IMR-90 (cell line): ENCODE results near the gene PEX7. TPM values are rescaled to one million over a fixed set of nuclear protein-coding genes. Genes with fewer than 3 reads are reported as not detected.
A peak's percentile ranks its signal among the peaks of the same experiment; 100 is the strongest.

Experiments
- ATAC-seq: fragments of 200-7000 bp; cut with Tn5 transposase; 2 replicates; pipeline ENCODE4 v1.9.1; 2020; ENCODE audit warnings: low read depth, mild to moderate bottlenecking, moderate library complexity
- BruUV-seq: library from RNA; stranded (reverse); fragments of 400-500 nt; replicated peaks from 2 replicates; lab custom pipeline; 2021; lab: Mats Ljungman, UMichigan
- CTCF ChIA-PET: fragments of 300-600 bp; formaldehyde crosslinking; extraction: SDS; loops from one replicate; lab custom pipeline; 2021; ENCODE audit warnings: antibody characterized with exemption; lab: Yijun Ruan, JAX
- POLR2A ChIA-PET: fragments of 300-600 bp; sonication (Branson Sonifier 250); formaldehyde crosslinking; loops from one replicate; lab custom pipeline; 2022; ENCODE audit warnings: antibody characterized with exemption; ENCODE audit not compliant: unreplicated experiment; lab: Charles Lee
- DNase-seq: peaks from one replicate; pipeline ENCODE4 v3.0.0; 2013
- H2AFZ ChIP-seq: replicated peaks from 2 replicates; pipeline ENCODE3; 2013; ENCODE audit warnings: low read length, mild to moderate bottlenecking; ENCODE audit not compliant: poor library complexity
- H2AK5ac ChIP-seq: 2 replicates; pipeline ENCODE4 v1.6.1; 2013; ENCODE audit warnings: low read depth, low read length, inconsistent platforms
- H2AK9ac ChIP-seq: replicated peaks from 2 replicates; pipeline ENCODE3; 2013; ENCODE audit warnings: mild to moderate bottlenecking, low read depth, low read length, moderate library complexity; ENCODE audit not compliant: poor library complexity
- H2BK120ac ChIP-seq: 2 replicates; pipeline ENCODE4 v1.6.1; 2013; ENCODE audit warnings: low read depth, low read length, inconsistent platforms
- H2BK15ac ChIP-seq: 3 replicates; pipeline ENCODE4 v1.6.1; 2013; ENCODE audit warnings: low read depth, low read length, inconsistent platforms
- H2BK20ac ChIP-seq: 2 replicates; pipeline ENCODE4 v1.6.1; 2013; ENCODE audit warnings: low read depth, mild to moderate bottlenecking, inconsistent platforms, low read length, moderate library complexity
- H2BK5ac ChIP-seq: 2 replicates; pipeline ENCODE4 v1.6.1; 2013; ENCODE audit warnings: mild to moderate bottlenecking, low read depth, low read length, inconsistent platforms; ENCODE audit not compliant: poor library complexity, severe bottlenecking
- H3K14ac ChIP-seq: replicated peaks from 2 replicates; pipeline ENCODE4 v1.6.1; 2013; ENCODE audit warnings: low read depth, low read length, inconsistent platforms
- H3K18ac ChIP-seq: 2 replicates; pipeline ENCODE4 v1.6.1; 2013; ENCODE audit warnings: low read depth, low read length, control low read depth
- H3K23ac ChIP-seq: 2 replicates; pipeline ENCODE4 v1.6.1; 2013; ENCODE audit warnings: low read depth, low read length, inconsistent platforms
- H3K27ac ChIP-seq: 2 replicates; pipeline ENCODE4 v1.5.1; 2013; ENCODE audit warnings: mild to moderate bottlenecking, control low read depth, low read length; ENCODE audit not compliant: insufficient read depth
- H3K27me3 ChIP-seq: 2 replicates; pipeline ENCODE4 v1.6.1; 2013; ENCODE audit warnings: low read length; ENCODE audit not compliant: control insufficient read depth, insufficient read depth
- H3K36me3 ChIP-seq: 2 replicates; pipeline ENCODE4 v1.6.1; 2013; ENCODE audit warnings: low read length, mixed read lengths; ENCODE audit not compliant: control insufficient read depth, insufficient read depth
- H3K4ac ChIP-seq: 2 replicates; pipeline ENCODE4 v1.6.1; 2013; ENCODE audit warnings: low read depth, low read length, inconsistent platforms
- H3K4me1 ChIP-seq: 2 replicates; pipeline ENCODE4 v1.6.1; 2013; ENCODE audit warnings: low read length, mixed read lengths; ENCODE audit not compliant: control insufficient read depth, insufficient read depth
- H3K4me2 ChIP-seq: 2 replicates; pipeline ENCODE4 v1.6.1; 2013; ENCODE audit warnings: low read depth, mild to moderate bottlenecking, control low read depth, low read length, moderate library complexity
- H3K4me3 ChIP-seq: 2 replicates; pipeline ENCODE4 v1.5.1; 2013; ENCODE audit warnings: low read depth, mild to moderate bottlenecking, control low read depth, low read length, moderate library complexity; ENCODE audit not compliant: insufficient read depth
- H3K56ac ChIP-seq: 2 replicates; pipeline ENCODE4 v1.6.1; 2013; ENCODE audit warnings: low read length, inconsistent platforms; ENCODE audit not compliant: insufficient read depth; ENCODE audit errors: extremely low read depth
- H3K79me1 ChIP-seq, 2 experiments: 2 replicates each; pipeline ENCODE4 v1.6.1; 2013; ENCODE audit warnings: low read length in 2 of 2, inconsistent platforms in 1 of 2, low read depth in 1 of 2
- H3K9ac ChIP-seq: 2 replicates; pipeline ENCODE4 v1.6.1; 2013; ENCODE audit warnings: low read depth, low read length, control low read depth
- H3K9me1 ChIP-seq: 2 replicates; pipeline ENCODE4 v1.6.1; 2013; ENCODE audit warnings: low read length, inconsistent platforms; ENCODE audit not compliant: insufficient read depth
- H3K9me3 ChIP-seq: 2 replicates; pipeline ENCODE4 v1.6.1; 2013; ENCODE audit warnings: low read length; ENCODE audit not compliant: control insufficient read depth, insufficient read depth
- H4K20me1 ChIP-seq: 2 replicates; pipeline ENCODE4 v1.6.1; 2013; ENCODE audit warnings: low read length, inconsistent platforms; ENCODE audit not compliant: insufficient read depth
- H4K5ac ChIP-seq: 2 replicates; pipeline ENCODE4 v1.6.1; 2013; ENCODE audit warnings: mild to moderate bottlenecking, low read depth, low read length, control low read depth
- H4K8ac ChIP-seq, 2 experiments: 2 replicates each; pipeline ENCODE4 v1.6.1; 2013; ENCODE audit warnings: low read depth in 2 of 2, low read length in 2 of 2, control low read depth in 1 of 2, inconsistent platforms in 1 of 2
- H4K91ac ChIP-seq: 2 replicates; pipeline ENCODE4 v1.6.1; 2013; ENCODE audit warnings: low read depth, low read length, inconsistent platforms; ENCODE audit not compliant: insufficient read depth
- CHD1 ChIP-seq: IDR thresholded peaks from 2 replicates; pipeline ENCODE4 v1.6.1; 2012; ENCODE audit warnings: low read depth, low read length, improper control_type of control experiment
- MAFK ChIP-seq: IDR thresholded peaks from 2 replicates; pipeline ENCODE4 v1.6.1; 2012; ENCODE audit warnings: low read depth, low read length, improper control_type of control experiment
- NFE2L2 ChIP-seq: fragments of 150-350 bp; IDR thresholded peaks from 2 replicates; pipeline ENCODE4 v1.6.1; 2016; ENCODE audit warnings: low read depth, mild to moderate bottlenecking, low read length
- RAD21 ChIP-seq: IDR thresholded peaks from 2 replicates; pipeline ENCODE4 v1.6.1; 2012; ENCODE audit warnings: low read length, improper control_type of control experiment
- RCOR1 ChIP-seq: IDR thresholded peaks from 2 replicates; pipeline ENCODE4 v1.6.1; 2012; ENCODE audit warnings: mild to moderate bottlenecking, low read length, improper control_type of control experiment; ENCODE audit not compliant: insufficient replicate concordance
- RFX5 ChIP-seq: IDR thresholded peaks from 2 replicates; pipeline ENCODE4 v1.8.0; 2012; ENCODE audit warnings: low read depth, mild to moderate bottlenecking, low read length, moderate library complexity
- SMC3 ChIP-seq: fragments of 150-350 bp; IDR thresholded peaks from 2 replicates; pipeline ENCODE4 v1.6.1; 2016; ENCODE audit warnings: low read depth, mild to moderate bottlenecking, antibody characterized with exemption, low read length, moderate library complexity
- WGBS, 2 experiments: methylation state at CpG; one replicate each; pipeline versions ENCODE4 v1.1.5 to v1.1.7; 2013; ENCODE audit warnings: missing lambda C conversion rate in 2 of 2; ENCODE audit not compliant: insufficient read length in 1 of 2; ENCODE audit errors: extremely low coverage in 2 of 2; 5-methylcytosine and 5-hydroxymethylcytosine counted together
- dilution Hi-C: fragments of 300-500 bp; cut with HindIII; formaldehyde crosslinking; loops from one replicate; pipeline ENCODE4 v1.14.3; 2018; ENCODE audit warnings: low sequenced_read_pairs; ENCODE audit not compliant: unreplicated experiment
- in situ Hi-C: fragments of 300-500 bp; cut with MboI; formaldehyde crosslinking; loops from 3 replicates; pipeline ENCODE4 v1.14.3; 2019; ENCODE audit warnings: low sequenced_read_pairs, inconsistent platforms, mixed read lengths
- intact Hi-C: fragments of 100-400 bp; cut with micrococcal nuclease; formaldehyde crosslinking; loops from 2 replicates; pipeline ENCODE4 v1.10.0; 2022
- polyA plus RNA-seq, 3 experiments: library from polyadenylated mRNA; depleted of rRNA; stranded (reverse); fragments of >200 nt; gene quantifications; 2 replicates each; pipeline ENCODE4 v1.2.3, GENCODE V29; 2012; ENCODE audit warnings: low replicate concordance in 1 of 3
- total RNA-seq: library from RNA; depleted of rRNA; stranded (reverse); fragments of >200 nt; gene quantifications from 2 replicates; pipeline ENCODE4 v1.2.3, GENCODE V29; 2012
- TF ChIP-seq, protein P1 (sequence below): conservative IDR thresholded peaks from 2 replicates; pipeline ENCODE4 v1.5.1; 2012; ENCODE audit warnings: mild to moderate bottlenecking, low read depth, low read length, improper control_type of control experiment
- TF ChIP-seq, protein P2 (sequence below): fragments of 150-350 bp; IDR thresholded peaks from 2 replicates; pipeline ENCODE4 v1.6.1; 2016; ENCODE audit warnings: low read depth, mild to moderate bottlenecking, low read length, moderate library complexity, borderline replicate concordance

PEX7 gene
- total and polyA plus RNA-seq, 2 of the 4 experiments (the other 2 are of a cell fraction) = 5.4 to 7.0 TPM

DNA sequence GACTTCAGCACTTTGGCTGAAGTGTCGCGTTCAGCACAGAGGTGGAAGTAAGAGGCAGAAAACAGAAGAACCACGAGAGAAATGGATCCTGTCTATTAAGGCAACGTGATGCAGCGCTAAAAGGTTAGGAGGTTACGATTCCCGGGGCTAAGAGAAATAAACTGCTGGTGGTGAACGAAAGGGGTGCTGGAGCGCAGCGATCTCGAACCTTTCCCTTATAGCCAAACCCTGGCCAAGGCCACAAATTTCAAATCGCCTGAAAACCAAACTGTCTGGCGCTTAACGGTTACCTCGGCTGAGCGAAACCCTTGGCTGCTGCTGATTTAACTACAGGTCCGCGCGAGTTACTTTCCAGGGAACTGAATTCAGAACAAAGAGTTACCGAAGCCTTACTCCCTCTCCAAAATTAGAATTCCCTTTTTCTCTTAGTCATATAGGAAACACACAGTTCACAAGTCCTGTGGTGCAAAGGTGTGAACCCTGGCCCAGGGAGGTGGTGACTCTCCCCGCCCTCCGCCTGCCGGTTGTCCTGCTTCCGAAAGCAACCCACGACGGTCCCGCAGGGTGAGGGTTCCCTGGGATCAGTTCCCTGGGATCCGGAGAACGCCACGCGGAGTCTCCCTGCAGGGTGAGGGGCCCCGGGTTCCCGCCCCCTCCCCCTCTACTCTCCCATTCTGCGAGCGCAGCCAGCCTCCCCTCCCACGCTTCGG is 98.4 kb downstream of the PEX7 start:
- no peak for DNase-seq
- no peaks in the 10 kb centered on the region for H4K20me1 ChIP-seq
- no peak overlapping the region for H2BK5ac ChIP-seq
- WGBS, 2 experiments = 17% methylated on average over 10 of the region's 37 CpGs; no CpG with 5 or more reads in 1 of the 2 experiments
- BruUV-seq = no TSS peak
- in situ Hi-C loops = no loop called here
- H3K18ac ChIP-seq = no peak overlapping the region
- peak overlapping the region; percentile 69 for H3K4me2 ChIP-seq
- ChIA-PET CTCF (interaction anchor here (0.6 kb wide), 1 partner anchor 371 kb away, joined by 3 read pairs; the partner anchor contains the start of gene MAP7), POLR2A (no interaction called here)
- no peaks in the 10 kb centered on the region; the same call in 1 of the 2 replicates for H3K4me1 ChIP-seq
- dilution Hi-C loops = no loop called here
- H3K9me1 ChIP-seq = no peaks in the 10 kb centered on the region
- H3K9me3 ChIP-seq = no peaks in the 10 kb centered on the region
- H4K8ac ChIP-seq = no peak overlapping the region
- H2BK120ac ChIP-seq = no peak overlapping the region
- TF ChIP-seq NFE2L2 (no peak), MAFK (no peak), CHD1 (no peak), SMC3 (no peak), RFX5 (no peak), RCOR1 (no peak), RAD21 (no peak)
- TF ChIP-seq, protein P1, sequence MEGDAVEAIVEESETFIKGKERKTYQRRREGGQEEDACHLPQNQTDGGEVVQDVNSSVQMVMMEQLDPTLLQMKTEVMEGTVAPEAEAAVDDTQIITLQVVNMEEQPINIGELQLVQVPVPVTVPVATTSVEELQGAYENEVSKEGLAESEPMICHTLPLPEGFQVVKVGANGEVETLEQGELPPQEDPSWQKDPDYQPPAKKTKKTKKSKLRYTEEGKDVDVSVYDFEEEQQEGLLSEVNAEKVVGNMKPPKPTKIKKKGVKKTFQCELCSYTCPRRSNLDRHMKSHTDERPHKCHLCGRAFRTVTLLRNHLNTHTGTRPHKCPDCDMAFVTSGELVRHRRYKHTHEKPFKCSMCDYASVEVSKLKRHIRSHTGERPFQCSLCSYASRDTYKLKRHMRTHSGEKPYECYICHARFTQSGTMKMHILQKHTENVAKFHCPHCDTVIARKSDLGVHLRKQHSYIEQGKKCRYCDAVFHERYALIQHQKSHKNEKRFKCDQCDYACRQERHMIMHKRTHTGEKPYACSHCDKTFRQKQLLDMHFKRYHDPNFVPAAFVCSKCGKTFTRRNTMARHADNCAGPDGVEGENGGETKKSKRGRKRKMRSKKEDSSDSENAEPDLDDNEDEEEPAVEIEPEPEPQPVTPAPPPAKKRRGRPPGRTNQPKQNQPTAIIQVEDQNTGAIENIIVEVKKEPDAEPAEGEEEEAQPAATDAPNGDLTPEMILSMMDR = no peak
- TF ChIP-seq, protein P2, sequence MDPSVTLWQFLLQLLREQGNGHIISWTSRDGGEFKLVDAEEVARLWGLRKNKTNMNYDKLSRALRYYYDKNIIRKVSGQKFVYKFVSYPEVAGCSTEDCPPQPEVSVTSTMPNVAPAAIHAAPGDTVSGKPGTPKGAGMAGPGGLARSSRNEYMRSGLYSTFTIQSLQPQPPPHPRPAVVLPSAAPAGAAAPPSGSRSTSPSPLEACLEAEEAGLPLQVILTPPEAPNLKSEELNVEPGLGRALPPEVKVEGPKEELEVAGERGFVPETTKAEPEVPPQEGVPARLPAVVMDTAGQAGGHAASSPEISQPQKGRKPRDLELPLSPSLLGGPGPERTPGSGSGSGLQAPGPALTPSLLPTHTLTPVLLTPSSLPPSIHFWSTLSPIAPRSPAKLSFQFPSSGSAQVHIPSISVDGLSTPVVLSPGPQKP = no peak
- no peak overlapping the region for H2AK5ac ChIP-seq
- no peak overlapping the region for H3K4ac ChIP-seq
- peak overlapping the region; percentile 46 for H3K4me3 ChIP-seq
- no peak overlapping the region for H4K91ac ChIP-seq
- no peak overlapping the region for H2BK15ac ChIP-seq
- intact Hi-C loops = no loop called here
- no peak overlapping the region for H2BK20ac ChIP-seq
- H3K79me1 ChIP-seq = no peaks in the 10 kb centered on the region
- no peak overlapping the region for H3K27ac ChIP-seq
- H3K56ac ChIP-seq = no peak overlapping the region
- no peak overlapping the region for H3K23ac ChIP-seq
- no peak overlapping the region for H4K5ac ChIP-seq
- peak overlapping the region; percentile 86 for H2AFZ ChIP-seq
- H3K14ac ChIP-seq = no peak overlapping the region
- H2AK9ac ChIP-seq = no peak overlapping the region
- ATAC-seq = peak; percentile 8
- H3K27me3 ChIP-seq = peaks cover 48% of the 10 kb centered on the region
- H3K9ac ChIP-seq = no peak overlapping the region
- H3K36me3 ChIP-seq = no peaks in the 10 kb centered on the region
